ENCODE measurements around the gene ARHGEF6.

- TF ChIP-seq CTCF (conservative IDR thresholded peaks at IDR 0.05), result no peak
- TF ChIP-seq ZFX (IDR thresholded peaks at IDR 0.05), result no peak
Observed at GRCh38 chrX:136822337-136823095, 41.8 kb upstream of the ARHGEF6 start.

Data from C4-2B (cell line).